OCI-LY7 (cell line): ENCODE data around the gene PRELP.

Source experiments
- EZH2phosphoT487 ChIP-seq: fragments of 200-600 bp; sonication (generic); IDR thresholded peaks from 2 replicates; pipeline ENCODE4 v1.6.1; 2018; ENCODE audit warnings: low read depth, borderline replicate concordance, mild to moderate bottlenecking, mixed run types, antibody characterized with exemption, low read length, moderate library complexity, mixed read lengths
- TF ChIP-seq, protein P1 (sequence below): fragments of 200-600 bp; sonication (generic); conservative IDR thresholded peaks from 2 replicates; pipeline ENCODE4 v1.5.1; 2014; ENCODE audit warnings: mild to moderate bottlenecking, antibody characterized with exemption, low read length, moderate library complexity, mixed read lengths

DNA sequence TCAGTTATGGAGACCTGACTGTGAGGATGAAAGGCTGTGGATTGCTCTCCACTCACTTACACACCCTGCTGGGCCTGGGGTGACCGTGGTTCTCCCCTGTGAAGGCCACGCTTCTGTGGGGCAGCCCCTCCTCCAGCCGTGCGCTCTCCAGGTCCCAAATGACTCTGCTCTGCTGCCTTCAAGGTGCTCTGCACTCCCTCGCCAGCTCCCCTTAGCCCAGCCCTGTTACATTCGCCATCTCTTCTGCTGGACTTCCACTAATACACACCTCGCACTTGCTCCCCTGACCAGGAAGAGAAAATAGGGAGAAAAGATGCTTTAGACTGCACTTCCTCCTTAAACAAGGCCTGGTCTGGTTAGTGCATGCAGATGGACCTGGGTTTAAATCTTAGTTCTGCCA is 42.9 kb downstream of the PRELP start:
- TF ChIP-seq, protein P1, sequence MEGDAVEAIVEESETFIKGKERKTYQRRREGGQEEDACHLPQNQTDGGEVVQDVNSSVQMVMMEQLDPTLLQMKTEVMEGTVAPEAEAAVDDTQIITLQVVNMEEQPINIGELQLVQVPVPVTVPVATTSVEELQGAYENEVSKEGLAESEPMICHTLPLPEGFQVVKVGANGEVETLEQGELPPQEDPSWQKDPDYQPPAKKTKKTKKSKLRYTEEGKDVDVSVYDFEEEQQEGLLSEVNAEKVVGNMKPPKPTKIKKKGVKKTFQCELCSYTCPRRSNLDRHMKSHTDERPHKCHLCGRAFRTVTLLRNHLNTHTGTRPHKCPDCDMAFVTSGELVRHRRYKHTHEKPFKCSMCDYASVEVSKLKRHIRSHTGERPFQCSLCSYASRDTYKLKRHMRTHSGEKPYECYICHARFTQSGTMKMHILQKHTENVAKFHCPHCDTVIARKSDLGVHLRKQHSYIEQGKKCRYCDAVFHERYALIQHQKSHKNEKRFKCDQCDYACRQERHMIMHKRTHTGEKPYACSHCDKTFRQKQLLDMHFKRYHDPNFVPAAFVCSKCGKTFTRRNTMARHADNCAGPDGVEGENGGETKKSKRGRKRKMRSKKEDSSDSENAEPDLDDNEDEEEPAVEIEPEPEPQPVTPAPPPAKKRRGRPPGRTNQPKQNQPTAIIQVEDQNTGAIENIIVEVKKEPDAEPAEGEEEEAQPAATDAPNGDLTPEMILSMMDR = no peak
- no peak for TF ChIP-seq EZH2phosphoT487
